LNCaP clone FGC (cell line): ENCODE measurements around the gene ASB3.

Experiments
- DNase-seq: peaks from one replicate; pipeline ENCODE4 v3.0.0-alpha.2; 2011; ENCODE audit warnings: low read depth
- H3K4me3 ChIP-seq: 2 replicates; pipeline ENCODE4 v1.5.1; 2011; ENCODE audit warnings: mild to moderate bottlenecking, low read depth, low read length, control low read depth
- CTCF ChIP-seq: IDR thresholded peaks from 2 replicates; pipeline ENCODE4 v1.5.1; 2012; ENCODE audit warnings: mild to moderate bottlenecking; ENCODE audit not compliant: control insufficient read depth, insufficient read depth; ENCODE audit errors: extremely low read depth

The ASB3 gene

GRCh38 chr2:53786352-53786704 lies 425 bp downstream of the ASB3 start:
- H3K4me3 ChIP-seq = peak overlapping the region; percentile 72
- TF ChIP-seq CTCF = no peak
- no peak for DNase-seq

GRCh38 chr2:53785366-53785765 lies 1.4 kb downstream of the ASB3 start:
- no peak for DNase-seq
- peak overlapping the region; percentile 72 for H3K4me3 ChIP-seq
- no peak for TF ChIP-seq CTCF

GRCh38 chr2:53784436-53784835 lies 2.3 kb downstream of the ASB3 start:
- TF ChIP-seq CTCF = no peak
- no peak for DNase-seq
- no peak overlapping the region for H3K4me3 ChIP-seq

- no peak for DNase-seq
- H3K4me3 ChIP-seq = no peak overlapping the region
- no peak for TF ChIP-seq CTCF
Measured at GRCh38 chr2:53782676-53783075, 4.1 kb downstream of the ASB3 start.

GRCh38 chr2:53780056-53780455 lies 6.7 kb downstream of the ASB3 start:
- no peak for DNase-seq
- H3K4me3 ChIP-seq = no peak overlapping the region
- no peak for TF ChIP-seq CTCF

GRCh38 chr2:53778536-53779162 lies 8.1 kb downstream of the ASB3 start:
- no peak for TF ChIP-seq CTCF
- no peak for DNase-seq
- H3K4me3 ChIP-seq = no peak overlapping the region

- no peak for TF ChIP-seq CTCF
- DNase-seq = no peak
- H3K4me3 ChIP-seq = no peak overlapping the region
Measured at GRCh38 chr2:53777134-53777533, 9.6 kb downstream of the ASB3 start.
